Naive B cell (primary cell): ENCODE results near the gene KHDC1. TPM values are rescaled to one million over a fixed set of nuclear protein-coding genes. Genes with fewer than 3 reads are reported as not detected.
"Not testable (repeated sequence)": the region's sequence is repeated elsewhere in the genome, so short reads cannot be mapped to it uniquely, and the experiment has no call there.

Experiments used
- ATAC-seq, 2 donors: fragments of 150-1000 bp; cut with Tn5 transposase; 2 replicates each; pipeline ENCODE4 v1.10.0; 2021; ENCODE audit warnings: low read depth in 2 of 2, mild to moderate bottlenecking in 2 of 2, moderate library complexity in 2 of 2
- DNase-seq: peaks from one replicate; pipeline ENCODE4 v3.0.0; 2022
- H3K27ac Mint-ChIP-seq, 6 donors: one replicate each; pipeline ENCODE4 v1.8.0; 2020 to 2022; ENCODE audit warnings: mild to moderate bottlenecking in 6 of 6, mixed read lengths in 6 of 6, moderate library complexity in 5 of 6, inconsistent platforms in 2 of 6
- H3K27me3 Mint-ChIP-seq, 3 donors: one replicate each; pipeline ENCODE4 v1.8.0; 2021 to 2022; ENCODE audit warnings: mixed read lengths in 3 of 3, mild to moderate bottlenecking in 1 of 3
- H3K36me3 Mint-ChIP-seq, 2 donors: one replicate each; pipeline ENCODE4 v1.8.0; 2020 to 2022; ENCODE audit warnings: mixed read lengths in 2 of 2, inconsistent platforms in 1 of 2, mild to moderate bottlenecking in 1 of 2
- H3K4me1 Mint-ChIP-seq, 3 donors: one replicate each; pipeline ENCODE4 v1.8.0; 2020 to 2022; ENCODE audit warnings: mixed read lengths in 3 of 3, inconsistent platforms in 1 of 3, mild to moderate bottlenecking in 1 of 3, moderate library complexity in 1 of 3
- H3K4me3 Mint-ChIP-seq, 8 donors: one replicate each; pipeline ENCODE4 v1.8.0; 2020 to 2022; ENCODE audit warnings: mild to moderate bottlenecking in 8 of 8, mixed read lengths in 8 of 8, moderate library complexity in 8 of 8, inconsistent platforms in 2 of 8
- H3K9me3 Mint-ChIP-seq, 7 donors: one replicate each; pipeline ENCODE4 v1.8.0; 2020 to 2022; ENCODE audit warnings: mixed read lengths in 7 of 7, mild to moderate bottlenecking in 5 of 7, inconsistent platforms in 2 of 7, moderate library complexity in 1 of 7
- polyA plus RNA-seq, 6 donors: library from polyadenylated mRNA; unstranded; fragments of 300-500 nt; fragmentation: Illumina TruSeq; gene quantifications; one replicate each; pipeline ENCODE4 v1.2.3, GENCODE V29; 2021; ENCODE audit warnings: low read depth in 6 of 6

Gene KHDC1
- polyA plus RNA-seq, 6 donors from 2014 or later: 0.48 to 11.4 (median 2.6) TPM

- not testable (repeated sequence) for H3K9me3 Mint-ChIP-seq, DNase-seq, ATAC-seq, H3K4me1 Mint-ChIP-seq, H3K27ac Mint-ChIP-seq, H3K27me3 Mint-ChIP-seq, H3K4me3 Mint-ChIP-seq
- H3K36me3 Mint-ChIP-seq: peaks cover 13 to 18% of the 10 kb centered on the region in 2 donors
These were observed 69.7 kb downstream of the KHDC1 start for GRCh38 chr6:73193302-73193701.

Other genes starting within 250 kb of the KHDC1 start
- not detected for gene KHDC1L, start 37.7 kb downstream of the KHDC1 start, polyA plus RNA-seq
- not detected for gene DPPA5, start 91.1 kb upstream of the KHDC1 start, polyA plus RNA-seq
- gene KHDC3L, start 99.5 kb upstream of the KHDC1 start, polyA plus RNA-seq: not detected
- under 1 TPM in 1 of 6 donors, not detected in 5; 0.35 TPM for gene OOEP, start 106.7 kb upstream of the KHDC1 start, polyA plus RNA-seq
- 1 to 10 TPM in 2 of 6 donors, under 1 TPM in 3, not detected in 1; 0.28 to 2.2 (median 0.41) TPM for gene DDX43, start 131.6 kb upstream of the KHDC1 start, polyA plus RNA-seq
- gene CGAS, start 189.1 kb upstream of the KHDC1 start, polyA plus RNA-seq: 10 to 100 TPM in 4 of 6 donors, 1 to 10 TPM in 2; 2.4 to 15.0 (median 10.3) TPM
- 10 to 100 TPM; 24.3 to 56.5 (median 30.8) TPM for gene MTO1, start 198.5 kb upstream of the KHDC1 start, polyA plus RNA-seq